CD14-positive monocyte (primary cell): ENCODE data around the gene KCNQ1. TPM values are rescaled to one million over a fixed set of nuclear protein-coding genes. Genes with fewer than 3 reads are reported as not detected.
A peak's percentile ranks its signal among the peaks of the same experiment; 100 is the strongest.

Experiments
- DNase-seq, 3 donors: peaks; one replicate each; pipeline ENCODE4 v3.0.0-alpha.2; 2011 to 2022
- H2AFZ ChIP-seq: 2 replicates; pipeline ENCODE4 v1.6.0; 2012; ENCODE audit warnings: mild to moderate bottlenecking, low read depth, low read length, inconsistent platforms; ENCODE audit not compliant: insufficient read depth, poor library complexity, severe bottlenecking
- H3K27ac ChIP-seq, 2 donors: 1 replicate in 1 of 2; 2 replicates in 1 of 2; pipeline ENCODE4 v1.5.1; 2012 to 2013; ENCODE audit warnings: low read length in 2 of 2, control low read depth in 1 of 2, inconsistent platforms in 1 of 2, low read depth in 1 of 2, mild to moderate bottlenecking in 1 of 2
- H3K27me3 ChIP-seq, 2 donors: one replicate each; pipeline versions ENCODE4 v1.6.0 to v1.6.1; 2011 to 2013; ENCODE audit warnings: low read length in 2 of 2; ENCODE audit not compliant: control insufficient read depth in 2 of 2, insufficient read depth in 2 of 2
- H3K36me3 ChIP-seq, 2 donors: replicated peaks in 1 of 2; 1 replicate in 1 of 2; 2 replicates in 1 of 2; pipeline versions ENCODE4 v1.5.1 to v1.6.1; 2012 to 2013; ENCODE audit warnings: low read length in 2 of 2, control low read depth in 1 of 2, inconsistent platforms in 1 of 2, mild to moderate bottlenecking in 1 of 2; ENCODE audit not compliant: insufficient read depth in 2 of 2, control insufficient read depth in 1 of 2
- H3K4me1 ChIP-seq, 2 donors: 1 replicate in 1 of 2; 2 replicates in 1 of 2; pipeline versions ENCODE4 v1.5.1 to v1.6.1; 2012 to 2013; ENCODE audit warnings: low read length in 2 of 2, control low read depth in 1 of 2, inconsistent platforms in 1 of 2, mild to moderate bottlenecking in 1 of 2, moderate library complexity in 1 of 2; ENCODE audit not compliant: insufficient read depth in 2 of 2, control insufficient read depth in 1 of 2
- H3K4me2 ChIP-seq: replicated peaks from 2 replicates; pipeline ENCODE3; 2012; ENCODE audit warnings: low read length, moderate library complexity, mild to moderate bottlenecking; ENCODE audit not compliant: poor library complexity, severe bottlenecking; ENCODE audit errors: extremely low read depth
- H3K4me3 ChIP-seq, 3 experiments: fragments of 200-600 bp in 1 of 3; sonication (generic) in 1 of 3; replicated peaks in 1 of 3; 1 replicate in 2 of 3; 2 replicates in 1 of 3; pipeline ENCODE4 v1.5.1; 2011 to 2013; ENCODE audit warnings: low read length in 3 of 3, mild to moderate bottlenecking in 3 of 3, control low read depth in 2 of 3, low read depth in 2 of 3, inconsistent platforms in 1 of 3, moderate library complexity in 1 of 3
- H3K79me2 ChIP-seq: 2 replicates; pipeline ENCODE4 v1.6.0; 2012; ENCODE audit warnings: mild to moderate bottlenecking, control low read depth, inconsistent platforms, low read length, moderate library complexity; ENCODE audit not compliant: insufficient read depth
- H3K9ac ChIP-seq: 2 replicates; pipeline ENCODE4 v1.6.0; 2017; ENCODE audit warnings: low read length, mild to moderate bottlenecking; ENCODE audit not compliant: insufficient read depth, poor library complexity, severe bottlenecking
- H3K9me3 ChIP-seq, 2 donors: replicated peaks in 1 of 2; 1 replicate in 1 of 2; 2 replicates in 1 of 2; pipeline versions ENCODE4 v1.5.1 to v1.6.1; 2012 to 2013; ENCODE audit warnings: low read length in 2 of 2, control low read depth in 1 of 2; ENCODE audit not compliant: control insufficient read depth in 1 of 2, insufficient read depth in 1 of 2
- H4K20me1 ChIP-seq: 2 replicates; pipeline ENCODE4 v1.6.0; 2012; ENCODE audit warnings: mild to moderate bottlenecking, low read length, control low read depth, moderate library complexity; ENCODE audit not compliant: insufficient read depth
- H3K27ac Mint-ChIP-seq, 7 donors: one replicate each; pipeline ENCODE4 v1.8.0; 2020; ENCODE audit warnings: mild to moderate bottlenecking in 7 of 7, mixed read lengths in 7 of 7, moderate library complexity in 6 of 7, inconsistent platforms in 2 of 7
- H3K27me3 Mint-ChIP-seq, 3 donors: one replicate each; pipeline ENCODE4 v1.8.0; 2021 to 2022; ENCODE audit warnings: low read depth in 3 of 3, mild to moderate bottlenecking in 3 of 3, mixed read lengths in 3 of 3, moderate library complexity in 3 of 3, inconsistent platforms in 1 of 3
- H3K36me3 Mint-ChIP-seq, 2 donors: one replicate each; pipeline ENCODE4 v1.8.0; 2020; ENCODE audit warnings: mixed read lengths in 2 of 2, inconsistent platforms in 1 of 2, mild to moderate bottlenecking in 1 of 2
- H3K4me1 Mint-ChIP-seq: one replicate; pipeline ENCODE4 v1.8.0; 2020; ENCODE audit warnings: mild to moderate bottlenecking, mixed read lengths
- H3K4me3 Mint-ChIP-seq, 2 donors: one replicate each; pipeline ENCODE4 v1.8.0; 2020; ENCODE audit warnings: mild to moderate bottlenecking in 2 of 2, mixed read lengths in 2 of 2, moderate library complexity in 1 of 2
- H3K9me3 Mint-ChIP-seq, 7 donors: one replicate each; pipeline ENCODE4 v1.8.0; 2020 to 2022; ENCODE audit warnings: mixed read lengths in 7 of 7, mild to moderate bottlenecking in 6 of 7, moderate library complexity in 6 of 7, inconsistent platforms in 2 of 7
- WGBS: methylation state at CpG from one replicate; pipeline ENCODE4 v1.1.5; 2013; ENCODE audit warnings: missing lambda C conversion rate; ENCODE audit not compliant: insufficient coverage; 5-methylcytosine and 5-hydroxymethylcytosine counted together
- intact Hi-C, 2 donors: fragments of 100-400 bp; cut with micrococcal nuclease; formaldehyde crosslinking; loops; one replicate each; pipeline versions ENCODE4 v1.15.0 to v1.15.1; 2023
- polyA plus RNA-seq, 3 donors: library from polyadenylated mRNA; depleted of rRNA in 1 of 3; unstranded in 2 of 3; stranded (reverse) in 1 of 3; fragments of 300-500 nt in 2 of 3; fragments of >200 nt in 1 of 3; fragmentation: Illumina TruSeq in 2 of 3; gene quantifications; 1 replicate in 2 of 3; 2 replicates in 1 of 3; pipeline ENCODE4 v1.2.3, GENCODE V29; 2012 to 2021
- TF ChIP-seq, protein P1 (sequence below): fragments of 200-600 bp; IDR thresholded peaks from one replicate; pipeline ENCODE4 v1.8.0; 2022; ENCODE audit warnings: antibody characterized with exemption, mild to moderate bottlenecking

The KCNQ1 gene
- polyA plus RNA-seq, 3 donors, result 14.9 to 31.8 (median 21.6) TPM

DNA sequence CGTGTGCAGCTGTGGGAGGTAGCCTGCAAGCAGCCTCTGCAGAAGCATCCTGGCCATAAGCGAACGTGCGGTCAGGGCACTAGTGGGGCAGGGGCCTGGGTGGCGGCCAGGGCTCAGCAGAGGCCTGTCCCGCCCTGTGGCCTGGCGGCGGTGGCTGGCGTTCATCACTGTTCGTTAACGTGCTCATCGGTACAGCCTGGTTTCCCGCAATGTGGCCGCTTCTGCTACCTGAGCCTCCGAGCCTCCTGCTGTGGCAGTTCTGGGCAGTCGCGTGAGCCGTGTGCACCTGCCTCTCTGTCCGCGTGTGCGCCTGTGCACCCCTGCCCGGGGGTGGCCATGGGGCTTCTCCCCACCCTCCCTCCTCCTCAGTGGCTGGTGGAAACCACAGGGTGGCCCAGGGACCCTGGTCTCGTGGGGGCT is 137.1 kb downstream of the KCNQ1 start:
- H2AFZ ChIP-seq, result no peak overlapping the region
- no peak overlapping the region for H3K4me3 ChIP-seq
- H3K4me1 ChIP-seq, result no peaks in the 10 kb centered on the region
- Mint-ChIP-seq H3K9me3 (no peaks in the 10 kb centered on the region), H3K4me3 (no peak overlapping the region), H3K27me3 (no peaks in the 10 kb centered on the region), H3K27ac (no peak overlapping the region), H3K36me3 (peaks cover 20 to 41% of the 10 kb centered on the region in 2 donors), H3K4me1 (no peaks in the 10 kb centered on the region)
- peaks cover 87% of the 10 kb centered on the region for H4K20me1 ChIP-seq
- intact Hi-C loops, result no loop called here
- no peaks in the 10 kb centered on the region for H3K27me3 ChIP-seq
- H3K27ac ChIP-seq, result no peak overlapping the region
- DNase-seq, result no peak
- no peaks in the 10 kb centered on the region for H3K79me2 ChIP-seq
- TF ChIP-seq, protein P1, sequence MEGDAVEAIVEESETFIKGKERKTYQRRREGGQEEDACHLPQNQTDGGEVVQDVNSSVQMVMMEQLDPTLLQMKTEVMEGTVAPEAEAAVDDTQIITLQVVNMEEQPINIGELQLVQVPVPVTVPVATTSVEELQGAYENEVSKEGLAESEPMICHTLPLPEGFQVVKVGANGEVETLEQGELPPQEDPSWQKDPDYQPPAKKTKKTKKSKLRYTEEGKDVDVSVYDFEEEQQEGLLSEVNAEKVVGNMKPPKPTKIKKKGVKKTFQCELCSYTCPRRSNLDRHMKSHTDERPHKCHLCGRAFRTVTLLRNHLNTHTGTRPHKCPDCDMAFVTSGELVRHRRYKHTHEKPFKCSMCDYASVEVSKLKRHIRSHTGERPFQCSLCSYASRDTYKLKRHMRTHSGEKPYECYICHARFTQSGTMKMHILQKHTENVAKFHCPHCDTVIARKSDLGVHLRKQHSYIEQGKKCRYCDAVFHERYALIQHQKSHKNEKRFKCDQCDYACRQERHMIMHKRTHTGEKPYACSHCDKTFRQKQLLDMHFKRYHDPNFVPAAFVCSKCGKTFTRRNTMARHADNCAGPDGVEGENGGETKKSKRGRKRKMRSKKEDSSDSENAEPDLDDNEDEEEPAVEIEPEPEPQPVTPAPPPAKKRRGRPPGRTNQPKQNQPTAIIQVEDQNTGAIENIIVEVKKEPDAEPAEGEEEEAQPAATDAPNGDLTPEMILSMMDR, result no peak
- H3K36me3 ChIP-seq, result peaks cover 50 to 70% of the 10 kb centered on the region in 2 donors
- no peaks in the 10 kb centered on the region for H3K9me3 ChIP-seq
- no peak overlapping the region for H3K9ac ChIP-seq
- 95% methylated on average over 23 of the region's 23 CpGs for WGBS
- H3K4me2 ChIP-seq, result no peak overlapping the region

DNA sequence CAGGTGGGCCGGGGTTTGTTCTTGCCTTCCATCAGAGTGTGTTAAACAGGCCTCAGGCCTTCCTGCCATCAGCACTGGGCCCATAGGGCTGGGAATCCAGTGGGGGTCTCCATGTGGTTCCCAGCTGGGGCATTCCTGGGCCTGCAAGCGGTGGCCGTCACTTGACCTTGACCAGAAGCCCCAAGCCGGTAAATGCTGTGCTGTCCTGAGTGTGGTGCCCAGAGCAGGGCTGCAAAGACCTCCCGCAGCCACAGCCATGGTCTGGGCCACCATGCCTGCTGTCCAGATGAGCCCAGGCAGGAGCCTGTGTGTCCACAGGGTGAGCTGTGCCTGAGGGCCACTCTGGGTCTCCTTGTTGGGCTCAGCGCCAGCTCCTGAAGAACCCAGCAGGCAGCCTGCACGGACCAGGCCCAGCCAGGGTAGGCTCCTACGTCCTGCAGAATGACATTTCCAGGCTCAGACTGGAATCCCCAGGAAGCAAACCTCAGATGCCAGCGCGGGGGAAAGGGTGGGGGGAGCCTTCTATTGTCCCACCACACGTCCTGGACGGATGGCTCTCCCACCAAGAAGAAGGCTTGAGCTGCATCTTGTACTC is 137.6 kb downstream of the KCNQ1 start:
- Mint-ChIP-seq H3K9me3 (no peaks in the 10 kb centered on the region), H3K4me3 (no peak overlapping the region), H3K4me1 (no peaks in the 10 kb centered on the region), H3K27me3 (no peaks in the 10 kb centered on the region), H3K27ac (peak overlapping the region in 1 of 7 donors; percentile 26), H3K36me3 (peaks cover 19 to 40% of the 10 kb centered on the region in 2 donors)
- Histone ChIP-seq H3K27me3 (no peaks in the 10 kb centered on the region), H3K79me2 (no peaks in the 10 kb centered on the region), H3K9ac (no peak overlapping the region), H3K9me3 (no peaks in the 10 kb centered on the region), H3K27ac (no peak overlapping the region), H3K4me3 (no peak overlapping the region), H3K4me2 (no peak overlapping the region), H4K20me1 (peaks cover 85% of the 10 kb centered on the region), H2AFZ (no peak overlapping the region), H3K36me3 (peaks cover 48 to 70% of the 10 kb centered on the region in 2 donors), H3K4me1 (no peaks in the 10 kb centered on the region)
- DNase-seq, result no peak
- TF ChIP-seq, protein P1, result no peak
- intact Hi-C loops, result no loop called here
- 99% methylated on average over 7 of the region's 12 CpGs for WGBS
